ENCODE measurements around the gene CADPS2.
A peak's percentile ranks its signal among the peaks of the same experiment; 100 is the strongest.

GRCh38 chr7:122306320-122307227 is 579.7 kb downstream of the CADPS2 start:
- TF ChIP-seq CBX8 (IDR thresholded peaks at IDR 0.05; ENCODE audit: borderline replicate concordance, low read depth, low read length): no peak; the same call in 1 of the 2 replicates
- no peak; a peak in 2 of 4 replicates for TF ChIP-seq RAD21 (IDR thresholded peaks at IDR 0.05 in 1 of 2, conservative IDR thresholded peaks at IDR 0.05 in 1 of 2; ENCODE audit: low read depth in 2 of 2, low read length in 2 of 2)
- no peak for TF ChIP-seq ZNF274 (IDR thresholded peaks at IDR 0.05; ENCODE audit: borderline replicate concordance, extremely low read depth, low read length)
- TF ChIP-seq CHD2 (IDR thresholded peaks at IDR 0.05; ENCODE audit: low read length): no peak
- no peak for TF ChIP-seq HDAC6 (IDR thresholded peaks at IDR 0.05; ENCODE audit: low read depth, low read length)
- TF ChIP-seq EGR1 (IDR thresholded peaks at IDR 0.05; ENCODE audit: borderline replicate concordance, low read depth, low read length): peak; percentile 63; the same call in 1 of the 2 replicates
- TF ChIP-seq YY1 (IDR thresholded peaks at IDR 0.05; ENCODE audit: low read depth, low read length): no peak; the same call in 1 of the 2 replicates
- TF ChIP-seq CTCF (IDR thresholded peaks at IDR 0.05; ENCODE audit: control extremely low read depth in 1 of 3, insufficient read depth in 1 of 3, low read depth in 1 of 3, low read length in 3 of 3): no peak
- TF ChIP-seq RFX5 (IDR thresholded peaks at IDR 0.05; ENCODE audit: borderline replicate concordance, low read depth, low read length): no peak
- TF ChIP-seq EZH2 (IDR thresholded peaks at IDR 0.05; ENCODE audit: low read depth, low read length, severe bottlenecking): peak; percentile 4
- no peak for TF ChIP-seq CHD7 (IDR thresholded peaks at IDR 0.05; ENCODE audit: insufficient replicate concordance, low read length)

Data from H1 (cell line).